Measurements from ENCODE around the gene COBLL1. TPM values are rescaled to one million over a fixed set of nuclear protein-coding genes. Genes with fewer than 3 reads are reported as not detected.
"Not testable (repeated sequence)": the region's sequence is repeated elsewhere in the genome, so short reads cannot be mapped to it uniquely, and the experiment has no call there.

The COBLL1 gene
- total RNA-seq, 1 donor from 2014 or later: 95.3 TPM

GRCh38 chr2:164867779-164868397 is 26.3 kb upstream of the COBLL1 start:
- Histone ChIP-seq H3K36me3 (no peaks in the 10 kb centered on the region), H3K9me3 (no peaks in the 10 kb centered on the region), H3K27ac (no peak overlapping the region), H3K27me3 (no peaks in the 10 kb centered on the region), H3K4me1 (no peaks in the 10 kb centered on the region), H3K4me3 (no peak overlapping the region)
- no peak for TF ChIP-seq CTCF (IDR thresholded peaks at IDR 0.05)
- DNase-seq (no peak), ATAC-seq (no peak)
- intact Hi-C loops (cut with DNase I): no loop called here

GRCh38 chr2:164866381-164866780 is 24.8 kb upstream of the COBLL1 start:
- H3K27me3 ChIP-seq; DNase-seq; H3K9me3 ChIP-seq; H3K4me1 ChIP-seq; H3K4me3 ChIP-seq; H3K27ac ChIP-seq; H3K36me3 ChIP-seq; intact Hi-C loops (cut with DNase I); ATAC-seq: not testable (repeated sequence)

- DNase-seq: no peak
- Histone ChIP-seq H3K36me3 (no peaks in the 10 kb centered on the region), H3K9me3 (no peaks in the 10 kb centered on the region), H3K4me3 (no peak overlapping the region), H3K27me3 (no peaks in the 10 kb centered on the region), H3K27ac (no peak overlapping the region), H3K4me1 (no peaks in the 10 kb centered on the region)
- TF ChIP-seq CTCF (IDR thresholded peaks at IDR 0.05): no peak
- intact Hi-C loops (cut with DNase I): no loop called here
- no peak for ATAC-seq
Measured at GRCh38 chr2:164860694-164861042, 19.0 kb upstream of the COBLL1 start.

GRCh38 chr2:164859906-164860693 is 18.5 kb upstream of the COBLL1 start:
- H3K4me1 ChIP-seq; intact Hi-C loops (cut with DNase I); DNase-seq; ATAC-seq; H3K27ac ChIP-seq; H3K9me3 ChIP-seq; H3K4me3 ChIP-seq; H3K27me3 ChIP-seq; H3K36me3 ChIP-seq: not testable (repeated sequence)

- Histone ChIP-seq H3K4me1 (no peaks in the 10 kb centered on the region), H3K9me3 (no peaks in the 10 kb centered on the region), H3K4me3 (no peak overlapping the region), H3K27ac (no peak overlapping the region), H3K27me3 (no peaks in the 10 kb centered on the region), H3K36me3 (no peaks in the 10 kb centered on the region)
- ATAC-seq (peak; percentile 57), DNase-seq (no peak)
- intact Hi-C loops (cut with DNase I): no loop called here
- no peak for TF ChIP-seq CTCF (IDR thresholded peaks at IDR 0.05)
Measured at GRCh38 chr2:164859251-164859818, 17.7 kb upstream of the COBLL1 start.

GRCh38 chr2:164852086-164852485 is 10.5 kb upstream of the COBLL1 start:
- no peaks in the 10 kb centered on the region for H3K9me3 ChIP-seq
- H3K36me3 ChIP-seq: no peaks in the 10 kb centered on the region
- no peaks in the 10 kb centered on the region for H3K4me1 ChIP-seq
- DNase-seq: no peak
- intact Hi-C loops (cut with DNase I): no loop called here
- no peak for TF ChIP-seq CTCF (IDR thresholded peaks at IDR 0.05)
- H3K27ac ChIP-seq: no peak overlapping the region
- H3K4me3 ChIP-seq: no peak overlapping the region
- ATAC-seq: no peak
- no peaks in the 10 kb centered on the region for H3K27me3 ChIP-seq

Data from upper lobe of right lung (tissue), 1 donor.